MM.1S (cell line): ENCODE measurements around the gene COL6A2.

Experiments used
- DNase-seq: peaks from one replicate; pipeline ENCODE4 v3.0.0-alpha.2; 2015
- H2AFZ ChIP-seq: fragments of 300-600 bp; sonication (generic); 2 replicates; pipeline ENCODE4 v1.6.0; 2016; ENCODE audit warnings: antibody characterized with exemption, low read length
- H3F3A ChIP-seq: fragments of 300-600 bp; sonication (generic); 2 replicates; pipeline ENCODE4 v1.6.1; 2016; ENCODE audit warnings: mild to moderate bottlenecking, antibody characterized with exemption, low read length, moderate library complexity, mixed read lengths; ENCODE audit not compliant: insufficient read depth
- H3K27ac ChIP-seq: fragments of 300-600 bp; sonication (generic); 2 replicates; pipeline ENCODE4 v1.5.1; 2016; ENCODE audit warnings: mild to moderate bottlenecking, low read length
- H3K27me3 ChIP-seq: fragments of 300-600 bp; sonication (generic); replicated peaks from 2 replicates; pipeline ENCODE4 v1.6.0; 2016; ENCODE audit warnings: low read length; ENCODE audit not compliant: insufficient read depth
- H3K36me3 ChIP-seq: fragments of 300-600 bp; sonication (generic); replicated peaks from 2 replicates; pipeline ENCODE4 v1.6.1; 2016; ENCODE audit warnings: mild to moderate bottlenecking, low read length, mixed read lengths; ENCODE audit not compliant: insufficient read depth
- H3K4me1 ChIP-seq: fragments of 300-600 bp; sonication (generic); 2 replicates; pipeline ENCODE4 v1.6.1; 2016; ENCODE audit warnings: low read length, mixed read lengths
- H3K4me2 ChIP-seq: fragments of 300-600 bp; sonication (generic); 2 replicates; pipeline ENCODE4 v1.6.0; 2016; ENCODE audit warnings: low read depth, low read length
- H3K4me3 ChIP-seq: fragments of 300-600 bp; sonication (generic); 2 replicates; pipeline ENCODE4 v1.5.1; 2016; ENCODE audit warnings: low read length, mixed read lengths
- H3K79me2 ChIP-seq: fragments of 300-600 bp; sonication (generic); 2 replicates; pipeline ENCODE4 v1.6.1; 2016; ENCODE audit warnings: mixed run types, low read length, mixed read lengths
- H3K9ac ChIP-seq: fragments of 300-600 bp; sonication (generic); 2 replicates; pipeline ENCODE4 v1.6.1; 2016; ENCODE audit warnings: low read length, mixed read lengths
- H3K9me2 ChIP-seq: fragments of 300-600 bp; sonication (generic); replicated peaks from 2 replicates; pipeline ENCODE4 v1.6.1; 2016; ENCODE audit warnings: mild to moderate bottlenecking, low read length, mixed read lengths; ENCODE audit not compliant: insufficient read depth
- H3K9me3 ChIP-seq: fragments of 300-600 bp; sonication (generic); replicated peaks from 2 replicates; pipeline ENCODE4 v1.6.1; 2016; ENCODE audit warnings: mild to moderate bottlenecking, low read length, mixed read lengths; ENCODE audit not compliant: insufficient read depth
- H4K20me1 ChIP-seq: fragments of 300-600 bp; sonication (generic); 2 replicates; pipeline ENCODE4 v1.6.1; 2016; ENCODE audit warnings: mild to moderate bottlenecking, low read length, moderate library complexity, mixed read lengths; ENCODE audit not compliant: insufficient read depth
- CTCF ChIP-seq: fragments of 300-600 bp; sonication (generic); IDR thresholded peaks from 2 replicates; pipeline ENCODE4 v1.5.1; 2016; ENCODE audit warnings: antibody characterized with exemption, low read length, mixed read lengths
- EZH2 ChIP-seq: fragments of 300-600 bp; sonication (generic); optimal IDR thresholded peaks from 2 replicates; pipeline ENCODE3; 2017; ENCODE audit warnings: low read depth, mild to moderate bottlenecking, antibody characterized with exemption, low read length, mixed read lengths
- EZH2phosphoT487 ChIP-seq: fragments of 300-600 bp; sonication (generic); IDR thresholded peaks from 2 replicates; pipeline ENCODE4 v1.6.1; 2018; ENCODE audit warnings: antibody characterized with exemption, low read length

COL6A2 gene

DNA sequence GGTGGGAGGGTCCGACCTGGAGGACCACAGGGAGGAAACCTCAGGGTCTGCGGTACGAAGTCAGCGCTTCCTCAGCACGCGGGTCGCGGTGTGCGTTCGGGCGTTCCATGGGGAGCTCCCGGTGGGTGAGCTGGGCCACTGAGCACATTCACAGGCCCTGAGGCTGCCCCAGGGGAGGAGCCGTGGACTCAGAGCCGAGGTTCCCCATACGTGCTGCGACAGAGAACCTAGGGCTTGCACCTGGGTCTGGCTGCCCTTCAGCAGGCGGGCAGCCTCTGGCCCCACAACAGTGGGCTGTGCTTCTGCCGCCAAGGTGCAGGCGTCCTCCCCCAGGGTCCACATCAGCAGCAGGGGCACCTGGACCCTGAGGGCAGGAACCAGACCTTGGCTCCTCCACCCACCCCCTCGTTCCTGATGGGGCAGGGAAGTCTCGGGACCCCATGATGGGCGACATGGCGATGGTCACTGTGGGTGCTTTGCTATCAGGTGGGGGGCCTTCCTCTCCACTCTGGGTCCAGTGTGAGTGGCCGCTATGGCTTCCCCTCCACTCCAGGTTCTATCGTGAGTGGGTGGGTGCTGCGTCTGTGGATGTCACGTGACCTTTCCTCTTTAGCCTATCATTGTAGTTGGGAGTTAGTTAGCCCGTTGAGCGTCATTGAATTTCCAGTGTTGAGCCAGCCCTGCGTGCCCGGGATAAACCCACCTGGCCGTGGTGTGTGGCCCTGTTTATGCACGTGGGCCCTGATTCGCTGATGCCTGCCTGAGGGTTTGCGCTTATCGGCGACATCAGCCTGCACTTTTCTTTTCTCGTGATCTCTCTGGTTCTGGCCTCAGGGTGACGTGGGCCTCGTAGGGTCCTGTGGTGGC lies 29.6 kb downstream of the COL6A2 start:
- no peak for TF ChIP-seq EZH2
- no peak for TF ChIP-seq EZH2phosphoT487
- TF ChIP-seq CTCF = no peak
- Histone ChIP-seq H3K36me3 (no peaks in the 10 kb centered on the region), H4K20me1 (no peaks in the 10 kb centered on the region), H3K9me2 (no peaks in the 10 kb centered on the region), H3K27ac (no peak overlapping the region), H3K4me2 (no peak overlapping the region), H3K4me1 (no peaks in the 10 kb centered on the region), H3F3A (no peaks in the 10 kb centered on the region), H3K9ac (no peak overlapping the region), H2AFZ (no peak overlapping the region), H3K9me3 (no peaks in the 10 kb centered on the region), H3K4me3 (no peak overlapping the region), H3K27me3 (peaks cover 80% of the 10 kb centered on the region), H3K79me2 (no peaks in the 10 kb centered on the region)
- DNase-seq = no peak

DNA sequence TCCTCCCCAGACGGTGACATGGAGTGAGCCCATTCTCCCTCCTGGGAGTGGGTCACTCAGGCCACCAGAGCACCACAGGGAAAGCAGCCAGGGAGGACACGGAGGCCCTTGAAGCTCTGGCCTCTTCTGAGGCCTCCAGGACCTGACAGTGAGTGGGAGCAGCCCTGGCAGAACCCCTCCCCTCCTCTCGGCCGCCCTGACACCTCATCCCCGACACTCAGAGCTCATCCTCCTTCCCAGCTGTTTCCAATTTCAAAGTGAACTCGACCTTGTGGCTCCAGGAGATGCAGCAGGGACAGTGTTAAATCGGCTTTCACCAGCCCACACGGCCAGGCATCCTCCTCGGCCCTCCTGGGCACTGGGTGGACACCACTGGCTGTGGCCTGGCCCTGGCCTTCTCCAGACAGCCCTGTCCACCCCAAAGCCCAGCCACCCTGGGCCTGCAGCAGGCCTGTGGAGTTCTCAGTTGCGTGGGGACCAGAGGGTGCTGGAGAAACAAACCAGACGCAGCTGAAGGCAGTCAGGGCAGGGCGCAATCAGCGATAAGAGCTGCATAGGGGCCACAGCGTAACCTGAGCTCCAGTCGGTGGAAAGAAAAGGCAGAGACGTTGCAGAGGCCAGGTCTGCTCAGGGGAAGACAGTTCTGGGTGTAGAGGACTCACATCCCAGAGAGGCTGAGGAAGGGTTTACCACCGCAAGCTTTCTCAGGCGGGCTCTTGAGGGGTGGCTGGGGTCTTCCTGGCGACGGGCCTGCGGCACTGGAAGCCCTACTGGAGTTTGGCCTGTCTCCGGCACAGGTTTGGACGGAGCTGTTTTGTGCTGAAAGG lies 30.4 kb downstream of the COL6A2 start:
- H3F3A ChIP-seq = no peaks in the 10 kb centered on the region
- no peak overlapping the region for H3K4me3 ChIP-seq
- H3K36me3 ChIP-seq = no peaks in the 10 kb centered on the region
- H3K4me1 ChIP-seq = no peaks in the 10 kb centered on the region
- no peak for DNase-seq
- H3K79me2 ChIP-seq = no peaks in the 10 kb centered on the region
- H3K9me3 ChIP-seq = no peaks in the 10 kb centered on the region
- H3K27ac ChIP-seq = no peak overlapping the region
- H3K4me2 ChIP-seq = no peak overlapping the region
- no peak overlapping the region for H3K9ac ChIP-seq
- H3K9me2 ChIP-seq = no peaks in the 10 kb centered on the region
- TF ChIP-seq EZH2phosphoT487 (no peak), CTCF (no peak), EZH2 (no peak)
- no peaks in the 10 kb centered on the region for H4K20me1 ChIP-seq
- H2AFZ ChIP-seq = no peak overlapping the region
- peaks cover 84% of the 10 kb centered on the region for H3K27me3 ChIP-seq

DNA sequence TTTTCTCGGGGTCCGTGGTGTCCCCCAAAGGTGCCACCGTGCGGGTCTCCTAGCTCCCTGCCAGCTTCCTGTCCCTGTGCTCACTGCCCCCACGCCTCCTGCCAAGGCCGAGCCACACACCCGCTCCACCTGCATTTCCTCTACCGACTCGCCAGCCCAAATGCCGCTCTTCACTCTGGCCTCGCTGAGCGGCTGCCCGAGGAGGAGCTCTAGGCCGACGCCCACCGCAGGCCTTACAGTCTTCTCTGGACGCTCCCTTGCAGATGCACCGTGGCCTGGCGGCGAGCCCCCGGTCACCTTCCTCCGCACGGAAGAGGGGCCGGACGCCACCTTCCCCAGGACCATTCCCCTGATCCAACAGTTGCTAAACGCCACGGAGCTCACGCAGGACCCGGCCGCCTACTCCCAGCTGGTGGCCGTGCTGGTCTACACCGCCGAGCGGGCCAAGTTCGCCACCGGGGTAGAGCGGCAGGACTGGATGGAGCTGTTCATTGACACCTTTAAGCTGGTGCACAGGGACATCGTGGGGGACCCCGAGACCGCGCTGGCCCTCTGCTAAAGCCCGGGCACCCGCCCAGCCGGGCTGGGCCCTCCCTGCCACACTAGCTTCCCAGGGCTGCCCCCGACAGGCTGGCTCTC lies 31.1 kb downstream of the COL6A2 start:
- TF ChIP-seq CTCF (no peak), EZH2phosphoT487 (no peak)
- DNase-seq = no peak
- Histone ChIP-seq H3K9ac (no peak overlapping the region), H3K79me2 (no peaks in the 10 kb centered on the region), H3K4me1 (no peaks in the 10 kb centered on the region), H3K9me3 (no peaks in the 10 kb centered on the region), H3F3A (no peaks in the 10 kb centered on the region), H3K27me3 (peaks cover 84% of the 10 kb centered on the region), H3K4me2 (no peak overlapping the region), H4K20me1 (no peaks in the 10 kb centered on the region), H3K27ac (no peak overlapping the region), H3K36me3 (no peaks in the 10 kb centered on the region), H3K9me2 (no peaks in the 10 kb centered on the region), H3K4me3 (no peak overlapping the region), H2AFZ (no peak overlapping the region)
